Cardiac septum (tissue), 1 donor: ENCODE measurements around the gene ZSCAN22. TPM values are rescaled to one million over a fixed set of nuclear protein-coding genes. Genes with fewer than 3 reads are reported as not detected.
"Not testable (repeated sequence)": the region's sequence is repeated elsewhere in the genome, so short reads cannot be mapped to it uniquely, and the experiment has no call there.

ENCODE experiments used
- DNase-seq: peaks from one replicate; pipeline ENCODE4 v3.0.0-alpha.2; 2020; ENCODE audit warnings: low spot score
- intact Hi-C: fragments of 100-400 bp; cut with DNase I; formaldehyde crosslinking; loops from one replicate; pipeline ENCODE4 v1.14.0; 2022
- total RNA-seq: library from RNA; stranded (reverse); fragmentation: NEBNext Ultra II Directional; extraction: Animal tissue kit (Norgen Biotek cat#: 25700); gene quantifications from one replicate; pipeline ENCODE4 v1.2.1, GENCODE V29; 2021
- donor health status: DM: no; HTN: no; CAD: no.

ZSCAN22 gene
- total RNA-seq, 1 donor from 2014 or later = 2.1 TPM

DNA sequence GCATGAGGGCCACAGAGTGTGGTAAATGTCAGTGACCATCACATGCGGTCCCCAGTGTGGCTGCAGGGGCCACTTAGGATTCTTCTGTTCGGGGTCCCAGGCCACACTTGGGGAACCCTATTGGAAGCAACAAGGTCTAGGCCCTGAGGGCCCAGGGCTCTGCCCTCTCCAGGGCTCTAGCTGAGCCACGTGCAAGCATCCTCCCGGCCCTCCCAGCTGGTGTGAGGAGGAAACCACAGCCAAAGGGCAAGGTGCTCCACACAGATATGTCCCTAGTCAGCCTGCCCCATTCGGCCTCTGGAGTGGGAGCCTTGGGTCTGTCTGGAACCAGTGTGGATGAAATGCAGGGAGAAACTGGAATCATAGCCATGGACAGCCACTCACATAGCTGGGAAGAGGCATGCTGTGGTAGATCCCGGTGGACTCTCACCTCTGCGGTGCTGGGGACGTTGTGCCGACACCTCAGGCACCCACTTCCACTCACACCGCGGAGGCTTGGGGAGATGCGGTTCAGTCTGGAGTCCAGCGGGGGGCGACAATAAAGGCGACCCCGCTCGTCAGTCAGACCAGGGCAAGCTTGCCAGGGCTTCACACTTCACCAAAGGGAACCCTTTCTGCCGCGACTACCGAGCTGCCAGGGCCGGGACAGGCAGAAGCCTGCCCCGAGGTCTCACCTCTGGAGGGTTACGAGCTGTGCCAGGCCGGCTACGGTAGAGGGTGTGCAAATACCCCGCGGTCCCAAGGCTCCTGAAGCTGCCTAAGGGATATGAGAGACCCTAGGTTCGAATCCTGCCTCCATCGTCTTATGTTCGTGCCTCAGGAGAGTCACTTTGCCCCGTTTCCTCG is 40.0 kb downstream of the ZSCAN22 start:
- DNase-seq = peak; percentile 58
- intact Hi-C loops = no loop called here

DNA sequence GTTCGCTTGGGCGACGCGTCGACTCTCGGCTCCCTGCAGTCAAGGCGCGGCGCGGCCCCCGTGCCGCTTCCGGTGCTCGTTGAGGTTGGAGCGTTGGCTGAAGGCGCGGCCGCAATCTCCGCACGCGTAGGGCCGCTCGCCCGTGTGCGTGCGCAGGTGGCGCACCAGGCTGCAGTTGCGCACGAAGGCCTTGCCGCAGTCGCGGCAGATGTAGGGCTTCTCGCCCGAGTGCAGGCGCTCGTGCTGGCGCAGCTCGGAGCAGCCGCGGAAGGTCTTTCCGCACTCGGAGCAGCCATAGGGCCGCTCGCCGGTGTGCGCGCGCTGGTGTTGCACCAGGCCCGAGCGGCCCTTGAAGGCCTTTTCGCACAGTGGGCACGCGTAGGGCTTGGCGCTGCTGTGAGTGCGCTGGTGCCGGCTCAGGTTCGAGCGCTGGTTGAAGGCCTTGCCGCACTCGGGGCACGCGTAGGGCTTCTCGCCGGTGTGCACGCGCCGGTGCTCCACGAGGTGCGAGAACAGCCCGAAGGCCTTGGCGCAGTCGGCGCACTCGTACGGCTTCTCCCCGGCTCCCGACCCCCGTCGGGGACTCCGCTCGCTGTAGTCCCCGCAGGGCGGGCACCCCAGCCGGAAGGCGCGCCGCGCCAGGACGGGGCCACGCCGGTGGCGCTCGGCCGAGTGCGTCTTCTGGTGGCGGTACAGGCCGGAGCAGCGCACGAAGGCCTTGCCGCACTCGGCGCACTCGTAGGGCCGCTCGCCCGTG is 41.1 kb downstream of the ZSCAN22 start:
- intact Hi-C loops = no loop called here
- no peak for DNase-seq

DNA sequence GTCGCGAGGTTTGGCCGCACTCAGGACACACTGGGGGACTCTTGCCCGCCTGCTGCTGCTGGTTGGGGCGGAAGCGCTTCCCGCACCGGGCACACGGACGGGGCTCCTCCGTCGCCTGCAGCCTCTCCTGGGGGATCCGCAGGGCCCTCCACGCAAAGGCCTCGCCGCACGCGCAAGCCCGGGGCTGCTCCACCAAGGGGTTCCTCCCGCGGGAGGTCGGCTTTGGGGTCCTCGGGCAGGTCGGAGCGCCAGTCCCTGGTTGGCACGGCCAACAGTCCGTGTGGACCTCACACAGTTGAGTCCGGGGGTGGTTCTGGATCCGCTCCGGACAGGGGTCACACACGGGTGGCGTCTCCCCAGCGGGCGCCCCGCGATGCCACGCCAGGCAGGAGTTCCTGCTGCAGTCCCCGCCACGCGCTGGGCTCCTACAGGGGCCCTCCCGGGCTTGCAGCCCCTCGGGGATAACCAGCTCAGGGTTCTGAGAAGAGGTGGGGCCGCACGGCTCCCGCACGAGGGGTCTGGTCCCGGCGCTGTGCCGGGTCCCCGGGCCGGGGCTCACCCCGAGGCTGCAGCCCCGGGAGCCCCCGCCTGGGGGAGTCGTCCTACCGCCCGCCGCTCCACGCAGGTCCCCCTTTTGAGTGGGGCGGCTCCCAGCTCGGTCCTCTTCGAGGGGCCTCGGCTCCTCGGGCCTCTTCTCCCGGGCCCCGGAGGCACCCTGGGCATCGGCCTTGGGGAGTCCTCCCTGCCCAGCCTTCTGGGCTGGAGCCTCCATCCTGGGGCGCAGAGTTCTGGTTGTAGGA is 42.0 kb downstream of the ZSCAN22 start:
- intact Hi-C loops = no loop called here
- DNase-seq = no peak

DNA sequence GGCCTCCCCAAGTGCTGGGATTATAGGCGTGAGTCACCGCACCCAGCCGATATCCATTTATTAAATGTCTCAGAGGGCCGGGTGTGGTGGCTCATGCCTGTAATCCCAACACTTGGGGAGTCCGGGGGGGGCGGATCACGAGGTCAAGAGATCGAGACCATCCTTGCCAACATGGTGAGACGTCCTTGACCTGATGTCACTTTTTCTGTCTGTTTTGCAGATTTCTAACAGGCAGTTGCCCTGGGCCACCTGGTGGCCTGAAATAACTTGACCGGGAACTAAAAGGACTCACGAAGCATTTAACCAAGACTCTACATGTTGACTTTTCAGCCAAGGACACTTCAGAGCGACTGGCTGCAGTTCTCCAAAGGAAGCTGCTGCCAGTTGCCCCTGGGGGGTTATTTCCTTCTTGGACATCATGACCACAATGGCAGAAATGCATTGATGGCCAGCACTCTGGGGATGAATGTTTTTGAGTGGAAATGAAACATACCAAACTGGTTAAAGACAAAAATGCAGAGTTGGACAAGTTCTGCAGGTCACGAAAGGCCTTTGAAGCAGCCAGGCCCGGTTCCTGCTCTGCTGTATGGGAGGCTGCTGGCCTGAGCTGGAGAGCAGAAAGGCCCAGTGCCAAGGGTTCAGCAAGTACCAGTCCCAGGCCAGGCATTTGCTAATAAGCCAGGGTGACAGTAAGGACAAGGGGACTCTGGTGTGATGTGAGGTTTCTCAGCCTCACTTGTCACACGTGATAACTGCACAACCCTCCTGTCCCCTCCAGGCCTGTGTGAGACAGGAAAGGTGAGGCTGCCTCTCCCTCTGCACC is 45.7 kb downstream of the ZSCAN22 start:
- intact Hi-C loops = no loop called here
- no peak for DNase-seq

DNA sequence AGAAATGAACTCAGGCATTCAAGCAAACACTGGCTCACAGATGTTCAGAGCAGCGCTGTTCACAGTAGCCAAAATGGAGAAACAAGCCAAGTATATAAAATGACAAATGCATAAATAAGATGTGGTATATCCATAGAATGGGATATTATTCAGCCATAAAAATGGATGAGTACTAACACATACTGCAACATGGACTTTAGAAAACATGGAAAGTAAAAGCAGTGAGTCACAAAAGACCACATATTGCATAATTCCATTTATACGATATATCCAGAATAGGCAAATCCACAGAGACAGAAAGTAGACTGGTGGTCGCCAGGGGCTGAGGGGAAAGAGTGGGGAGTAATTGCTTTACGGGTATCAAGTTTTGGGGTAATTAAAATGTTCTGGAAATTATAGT is 47.4 kb downstream of the ZSCAN22 start:
- intact Hi-C loops = no loop called here
- DNase-seq = no peak

DNA sequence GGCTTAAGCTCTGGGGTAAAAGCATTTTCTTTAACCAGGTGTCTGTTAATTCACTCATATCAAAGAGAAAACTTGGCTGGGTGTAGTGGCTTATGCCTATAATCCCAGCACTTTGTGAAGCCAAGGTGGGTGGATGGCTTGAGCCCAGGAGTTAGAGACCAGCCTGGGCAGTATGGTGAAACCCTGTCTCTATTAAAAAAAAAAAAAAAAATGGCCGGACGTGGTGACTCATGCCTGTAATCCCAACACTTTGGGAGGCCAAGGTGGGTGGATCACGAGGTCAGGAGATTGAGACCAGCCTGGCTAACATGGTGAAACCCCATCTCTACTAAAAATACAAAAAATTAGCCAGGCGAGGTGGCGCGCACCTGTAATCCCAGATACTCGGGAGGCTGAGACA is 49.9 kb downstream of the ZSCAN22 start:
- DNase-seq, intact Hi-C loops: not testable (repeated sequence)

DNA sequence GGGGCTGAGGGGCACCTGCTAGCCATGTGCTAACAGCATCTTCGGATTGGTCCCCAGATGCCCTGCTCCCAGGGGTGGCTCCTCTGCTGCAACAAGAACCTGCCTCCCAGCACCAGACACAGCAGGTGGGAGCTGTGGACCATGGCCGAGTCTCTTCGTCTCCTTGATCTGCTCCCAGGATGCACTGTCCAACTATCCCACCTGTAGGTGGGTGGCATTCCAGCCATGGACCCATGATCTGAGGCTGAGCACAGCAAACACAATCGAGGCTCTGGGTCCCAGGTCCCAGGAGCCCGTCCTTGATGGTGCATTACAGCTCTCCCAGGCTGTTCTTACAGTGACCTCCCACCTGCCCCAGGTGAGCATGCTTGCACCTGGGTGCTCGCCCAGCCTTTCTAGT is 52.5 kb downstream of the ZSCAN22 start:
- no peak for DNase-seq
- intact Hi-C loops = no loop called here

DNA sequence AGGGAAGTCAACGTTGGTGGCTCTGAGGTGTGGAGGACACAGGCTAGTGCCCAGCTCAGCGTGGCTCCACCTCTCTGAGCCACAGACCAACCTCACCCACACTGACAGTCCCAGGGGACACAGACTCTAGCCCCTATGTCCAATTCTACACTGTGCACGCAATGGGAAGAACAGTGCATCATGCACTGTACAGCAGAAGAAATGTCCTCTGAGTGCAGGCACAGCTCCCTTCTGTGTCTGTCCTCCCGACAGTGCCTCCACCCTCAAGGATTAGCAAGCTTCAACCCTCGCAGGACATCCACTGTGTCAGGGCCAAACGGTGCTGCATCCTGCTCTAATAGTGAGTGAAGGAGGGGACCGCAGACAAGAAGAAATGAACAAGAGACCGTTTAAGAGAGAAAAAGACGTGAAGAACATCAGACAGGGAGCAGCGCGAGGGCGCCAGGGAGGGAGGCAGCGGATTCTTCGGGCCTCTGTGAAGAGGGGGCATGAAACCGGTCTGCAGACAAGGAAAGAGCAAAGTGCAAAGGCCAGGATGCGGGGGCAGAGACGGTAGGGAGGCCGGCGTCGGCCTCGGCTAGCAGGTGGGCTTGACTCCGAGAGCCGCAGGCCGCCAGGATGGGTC is 53.4 kb downstream of the ZSCAN22 start:
- DNase-seq = no peak

DNA sequence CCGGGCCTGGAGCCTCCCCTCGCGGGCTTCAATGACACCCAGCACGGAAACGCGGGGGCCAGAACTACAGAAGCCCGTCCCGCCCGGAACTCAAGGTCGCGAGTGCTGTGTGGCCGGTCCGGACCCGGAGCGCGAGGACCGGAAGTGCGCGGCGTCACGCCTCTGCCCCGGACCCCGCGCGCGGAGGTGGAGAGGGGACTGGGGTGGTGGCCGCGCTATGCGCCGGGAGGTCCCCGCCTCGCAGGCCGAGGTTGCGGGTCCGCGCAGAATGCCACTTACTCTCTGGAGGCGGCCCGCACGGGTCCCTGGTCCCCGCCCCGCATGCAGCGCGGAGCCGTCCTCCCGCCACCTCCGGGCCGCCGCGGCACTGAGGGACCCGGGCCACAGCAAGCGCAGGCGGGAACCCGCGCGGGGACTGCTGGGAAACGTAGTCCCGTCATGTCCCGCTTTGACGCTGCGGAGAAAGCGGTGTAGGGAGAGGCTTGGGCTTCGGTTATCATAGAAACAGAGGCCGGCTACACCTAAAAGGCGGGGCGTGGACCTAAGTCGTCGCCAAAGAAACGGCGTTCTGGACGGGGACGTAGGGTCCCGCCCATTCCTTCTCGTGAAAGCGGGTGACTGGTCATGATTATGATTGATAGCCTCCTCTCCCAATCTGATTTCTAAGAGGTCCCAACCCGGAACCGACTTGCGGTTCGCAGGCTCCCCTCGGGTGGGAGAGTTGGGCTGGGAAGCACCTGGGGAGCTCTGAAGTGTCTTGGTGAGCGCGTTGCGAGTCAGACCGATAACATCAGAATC is 54.1 kb downstream of the ZSCAN22 start, which contains the start of gene ZNF837:
TSS of gene ZNF837 (minus strand) at position 369 of the 798 bp plus-strand sequence. CDS start 11,698 bp downstream, outside the sequence.
- DNase-seq = peak; percentile 99
- intact Hi-C loops = loop anchor here (2.0 kb wide), 1 partner anchor 76 kb away; the partner anchor contains the start of gene ERVK3-1

More for the DNA sequence above, 53.4 kb downstream of the ZSCAN22 start:
- intact Hi-C loops = loop anchor here (2.0 kb wide), 1 partner anchor 75 kb away; the partner anchor contains the start of gene ERVK3-1

DNA sequence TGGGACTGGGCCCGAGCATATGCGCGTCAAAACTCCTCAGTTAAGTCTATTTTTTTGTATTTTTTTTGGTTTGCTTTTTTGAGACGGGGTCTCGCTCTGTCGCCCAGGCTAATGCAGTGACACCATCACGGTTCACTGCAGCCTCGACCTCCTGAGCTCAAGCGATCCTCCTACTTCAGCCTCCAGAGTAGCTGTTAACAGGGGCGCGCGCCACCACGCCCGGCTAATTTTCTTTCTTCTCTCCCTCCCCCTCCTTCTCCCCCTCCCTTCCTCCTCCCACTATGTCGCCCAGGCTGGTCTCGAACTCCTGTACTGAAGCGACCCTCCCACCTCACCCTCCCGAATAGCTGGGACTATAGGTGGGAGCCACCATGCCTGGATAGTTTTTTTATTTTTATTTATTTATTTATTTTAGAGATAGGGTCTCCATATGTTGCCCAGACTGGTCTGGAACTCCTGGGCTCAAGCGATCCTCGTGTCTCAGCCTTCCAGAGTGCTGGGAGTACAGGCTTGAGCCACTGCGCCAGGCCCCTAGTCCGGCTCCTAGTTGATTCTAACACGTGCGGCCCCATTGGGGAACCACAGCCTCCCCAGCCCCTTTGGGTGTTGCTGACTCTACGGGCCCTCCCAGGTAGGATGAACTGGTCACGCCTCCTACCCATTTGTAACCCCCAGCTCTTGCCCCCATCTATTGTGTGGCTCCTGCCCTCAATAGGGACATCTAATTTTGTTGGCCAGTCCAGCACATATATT is 54.8 kb downstream of the ZSCAN22 start:
- DNase-seq = no peak
- intact Hi-C loops = loop anchor here (2.0 kb wide), 1 partner anchor 77 kb away; the partner anchor contains the start of gene ERVK3-1

DNA sequence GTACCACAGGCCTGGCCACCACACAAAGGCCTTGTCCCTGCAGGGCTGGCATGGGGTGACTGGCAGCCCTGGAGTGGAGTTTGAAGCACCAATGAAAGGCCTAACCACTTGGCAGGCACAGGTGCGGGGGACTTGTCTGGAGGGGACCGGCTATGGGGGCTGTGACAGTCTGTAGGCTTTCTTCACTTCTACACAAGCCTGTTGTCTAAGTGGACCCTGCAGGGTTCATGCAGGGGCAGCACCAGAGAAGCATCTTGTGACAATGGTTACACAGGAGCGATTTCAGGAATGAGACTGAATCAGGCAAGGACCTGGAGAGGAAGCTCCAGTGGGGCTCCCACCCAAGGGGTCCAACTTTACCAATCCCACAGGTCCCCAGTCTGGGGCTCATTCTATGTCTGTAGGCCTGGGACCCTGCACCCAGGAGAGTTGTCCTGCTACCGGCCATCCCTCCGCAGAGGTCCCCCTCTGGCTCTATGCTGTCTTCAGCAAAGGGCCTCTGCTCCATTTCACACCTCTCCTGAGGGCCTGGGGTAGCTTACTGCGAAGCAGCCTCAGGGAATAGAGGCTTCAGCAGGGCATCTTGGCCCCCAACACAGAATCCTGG is 56.3 kb downstream of the ZSCAN22 start:
- no peak for DNase-seq
- intact Hi-C loops = no loop called here

DNA sequence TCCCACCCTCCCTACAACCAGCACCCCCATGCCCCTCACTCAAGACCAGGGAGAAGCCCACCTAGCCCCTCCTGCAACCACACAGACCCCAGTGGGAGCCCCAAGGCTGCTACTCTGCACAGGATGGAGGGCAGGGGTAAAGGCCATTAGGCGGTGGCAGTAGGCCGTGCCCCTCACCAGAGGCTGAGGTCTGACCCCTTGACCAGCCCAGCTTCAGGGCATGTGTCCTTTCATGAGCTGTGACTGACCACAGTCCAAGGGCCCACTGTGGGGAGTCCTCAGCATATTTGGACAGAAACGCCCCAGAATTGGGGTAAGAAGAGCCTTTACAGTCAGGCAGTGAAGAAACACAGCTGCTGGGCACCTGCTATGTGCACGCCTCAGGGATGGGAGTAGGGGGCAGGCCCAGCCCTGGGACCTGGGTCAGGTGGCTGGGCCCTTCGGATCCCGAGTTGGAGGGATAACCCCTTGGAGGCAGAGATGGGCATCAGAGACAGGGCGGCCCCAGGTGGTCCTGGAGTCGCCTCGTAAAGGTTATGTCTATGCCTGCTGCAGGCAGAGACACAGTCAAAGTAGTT is 58.6 kb downstream of the ZSCAN22 start:
- no peak for DNase-seq
- intact Hi-C loops = no loop called here

DNA sequence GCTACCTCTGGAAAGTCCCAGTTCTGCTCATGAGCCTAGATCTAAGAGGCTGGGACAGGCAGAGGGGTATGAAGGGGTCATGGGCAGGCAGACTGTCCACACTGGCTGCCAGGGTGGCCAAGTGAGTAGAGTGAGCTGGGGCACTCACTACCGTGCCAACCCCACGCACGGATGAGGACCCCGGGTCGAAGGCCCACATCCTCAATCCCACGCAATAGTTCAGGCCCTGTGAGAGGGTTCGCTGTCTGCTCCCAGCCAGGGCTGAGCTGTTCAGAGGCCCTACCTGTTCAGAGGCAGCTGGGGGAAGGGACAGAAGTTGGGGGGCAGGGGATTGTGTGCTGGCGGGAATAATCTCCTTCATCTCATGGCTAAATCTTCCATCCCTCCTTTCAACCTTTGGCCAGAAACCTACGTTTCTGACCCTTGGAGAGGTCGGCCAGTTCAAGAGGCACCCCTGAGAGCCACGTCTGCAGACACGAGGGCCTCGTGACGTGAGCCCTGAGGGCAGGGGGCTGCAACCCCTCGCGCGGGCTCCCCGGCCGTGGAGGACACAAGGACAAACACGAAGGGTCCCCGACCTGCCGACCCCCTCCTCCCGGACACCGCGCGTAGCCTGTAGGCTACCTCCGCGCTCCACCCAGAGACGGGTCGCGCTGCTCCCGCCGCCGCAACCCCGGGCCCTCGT is 59.2 kb downstream of the ZSCAN22 start:
- DNase-seq = no peak
- intact Hi-C loops = no loop called here

DNA sequence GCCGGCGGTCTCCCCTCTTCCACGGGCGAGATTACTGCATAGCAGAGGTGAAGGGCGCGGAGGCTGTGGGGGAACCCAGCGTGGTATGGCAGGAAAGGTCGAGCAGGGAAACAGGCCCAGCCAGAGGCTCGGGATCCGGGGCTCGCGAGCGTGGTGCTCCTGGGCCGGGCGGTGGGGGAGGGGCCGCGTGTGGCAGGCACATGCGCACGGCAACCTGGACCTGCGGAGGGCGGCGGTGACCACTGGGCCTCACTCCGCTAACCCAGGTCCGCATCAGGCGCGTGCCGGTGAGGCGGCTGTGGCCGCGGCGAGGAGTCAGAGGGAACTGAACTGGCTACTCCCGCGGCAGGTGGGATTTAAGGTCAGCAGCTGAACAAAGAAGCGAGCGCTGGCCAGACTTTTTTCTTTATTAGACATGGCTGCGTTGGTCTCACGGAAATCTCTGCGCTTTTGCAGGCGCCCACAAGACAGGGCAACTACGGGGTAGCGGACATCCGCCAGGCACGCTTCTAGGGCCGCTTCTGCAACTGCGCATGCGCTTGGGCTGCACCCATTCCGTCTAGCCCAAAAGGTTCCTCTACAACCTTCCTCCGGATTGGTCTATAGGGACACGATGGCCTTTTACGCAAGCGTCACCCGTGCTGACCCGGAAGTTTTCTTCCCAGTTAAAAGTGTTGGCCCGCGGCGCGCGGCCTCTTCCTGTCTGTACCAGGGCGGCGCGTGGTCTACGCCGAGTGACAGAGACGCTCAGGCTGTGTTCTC is 60.0 kb downstream of the ZSCAN22 start, which contains the start of gene RPS5:
TSS of gene RPS5 (plus strand) at position 694 of the 762 bp plus-strand sequence. CDS start 869 bp downstream, outside the sequence.
- DNase-seq = peak; percentile 97
- intact Hi-C loops = no loop called here
